ENCODE data around the gene ALDH4A1. TPM values are rescaled to one million over a fixed set of nuclear protein-coding genes. Genes with fewer than 3 reads are reported as not detected.
A peak's percentile ranks its signal among the peaks of the same experiment; 100 is the strongest.

Gene ALDH4A1
- total RNA-seq, 1 experiment from 2014 or later = 18.1 TPM

GRCh38 chr1:18926315-18927081, 24.1 kb upstream of the ALDH4A1 start:
- H3F3A ChIP-seq (ENCODE audit: low read length, unreplicated experiment) = no peaks in the 10 kb centered on the region
- intact Hi-C loops (cut with micrococcal nuclease) = loop anchor here (1.0 kb wide), 1 partner anchor 29 kb away; no protein-coding TSS in a partner anchor
- TF ChIP-seq EZH2phosphoT487 (IDR thresholded peaks at IDR 0.05; ENCODE audit: borderline replicate concordance, low read length) (no peak), CTCF (conservative IDR thresholded peaks at IDR 0.05; ENCODE audit: low read depth, low read length) (no peak), EZH2 (IDR thresholded peaks at IDR 0.05; ENCODE audit: low read length, unreplicated experiment) (no peak)
- DNase-seq (peak; percentile 96), ATAC-seq (peak; percentile 70)
- no peaks in the 10 kb centered on the region for H4K20me1 ChIP-seq (ENCODE audit: low read length)
- peaks cover 83% of the 10 kb centered on the region for H3K79me2 ChIP-seq (ENCODE audit: low read length)
- peaks cover 82% of the 10 kb centered on the region for H3K4me1 ChIP-seq (ENCODE audit: insufficient read depth, low read length)
- no peaks in the 10 kb centered on the region for H3K36me3 ChIP-seq (ENCODE audit: low read depth, low read length)
- H3K9ac ChIP-seq (ENCODE audit: low read length) = peak overlapping the region; percentile 93
- no TSS peak for BruUV-seq (replicated peaks)
- H3K9me3 ChIP-seq (ENCODE audit: low read length) = no peaks in the 10 kb centered on the region
- no peaks in the 10 kb centered on the region for H3K27me3 ChIP-seq (ENCODE audit: low read length)
- ChIA-PET POLR2A (ENCODE audit: unreplicated experiment) (interaction anchor here (0.6 kb wide), 1 partner anchor 1487 kb away, joined by 4 read pairs; the partner anchor contains the start of gene RCC2), CTCF (interaction anchor here (0.6 to 1.0 kb wide), 4 partner anchors 13 to 84 kb away, joined by 3 to 10 read pairs (median 4); partner anchors contain the start of gene IFFO2)
- peak overlapping the region; percentile 34; the same call in 1 of the 2 replicates for H3K4me3 ChIP-seq (ENCODE audit: low read length)
- peak overlapping the region; percentile 73 for H3K4me2 ChIP-seq (ENCODE audit: low read length)
- H3K27ac ChIP-seq (ENCODE audit: low read length) = peak overlapping the region; percentile 100
- 0 out of 2 replicates have a peak overlapping the region, but pooled peaks have one; percentile 23 for H2AFZ ChIP-seq (ENCODE audit: low read length)
- H3K9me2 ChIP-seq (replicated peaks; ENCODE audit: low read length) = no peaks in the 10 kb centered on the region

GRCh38 chr1:18925279-18925678, 22.9 kb upstream of the ALDH4A1 start:
- Histone ChIP-seq H4K20me1 (ENCODE audit: low read length) (no peaks in the 10 kb centered on the region), H3K4me1 (ENCODE audit: insufficient read depth, low read length) (peaks cover 82% of the 10 kb centered on the region), H3K4me2 (ENCODE audit: low read length) (no peak overlapping the region), H3K9me3 (ENCODE audit: low read length) (no peaks in the 10 kb centered on the region), H3K27ac (ENCODE audit: low read length) (no peak overlapping the region), H3K36me3 (ENCODE audit: low read depth, low read length) (peaks cover 8% of the 10 kb centered on the region; the same call in 1 of the 2 replicates), H3K9ac (ENCODE audit: low read length) (no peak overlapping the region), H3K9me2 (replicated peaks; ENCODE audit: low read length) (no peaks in the 10 kb centered on the region), H3K4me3 (ENCODE audit: low read length) (no peak overlapping the region), H2AFZ (ENCODE audit: low read length) (no peak overlapping the region), H3F3A (ENCODE audit: low read length, unreplicated experiment) (no peaks in the 10 kb centered on the region), H3K27me3 (ENCODE audit: low read length) (no peaks in the 10 kb centered on the region), H3K79me2 (ENCODE audit: low read length) (peaks cover 83% of the 10 kb centered on the region)
- no TSS peak for BruUV-seq (replicated peaks)
- POLR2A ChIA-PET (ENCODE audit: unreplicated experiment) = no interaction called here
- TF ChIP-seq EZH2 (IDR thresholded peaks at IDR 0.05; ENCODE audit: low read length, unreplicated experiment) (no peak), CTCF (conservative IDR thresholded peaks at IDR 0.05; ENCODE audit: low read depth, low read length) (no peak), EZH2phosphoT487 (IDR thresholded peaks at IDR 0.05; ENCODE audit: borderline replicate concordance, low read length) (no peak)
- ATAC-seq (no peak), DNase-seq (no peak)
- CTCF ChIA-PET = no interaction called here
- intact Hi-C loops (cut with micrococcal nuclease) = no loop called here
